Measurements from ENCODE around the gene ITM2C.

Gene ITM2C, protein sequence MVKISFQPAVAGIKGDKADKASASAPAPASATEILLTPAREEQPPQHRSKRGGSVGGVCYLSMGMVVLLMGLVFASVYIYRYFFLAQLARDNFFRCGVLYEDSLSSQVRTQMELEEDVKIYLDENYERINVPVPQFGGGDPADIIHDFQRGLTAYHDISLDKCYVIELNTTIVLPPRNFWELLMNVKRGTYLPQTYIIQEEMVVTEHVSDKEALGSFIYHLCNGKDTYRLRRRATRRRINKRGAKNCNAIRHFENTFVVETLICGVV

DNA sequence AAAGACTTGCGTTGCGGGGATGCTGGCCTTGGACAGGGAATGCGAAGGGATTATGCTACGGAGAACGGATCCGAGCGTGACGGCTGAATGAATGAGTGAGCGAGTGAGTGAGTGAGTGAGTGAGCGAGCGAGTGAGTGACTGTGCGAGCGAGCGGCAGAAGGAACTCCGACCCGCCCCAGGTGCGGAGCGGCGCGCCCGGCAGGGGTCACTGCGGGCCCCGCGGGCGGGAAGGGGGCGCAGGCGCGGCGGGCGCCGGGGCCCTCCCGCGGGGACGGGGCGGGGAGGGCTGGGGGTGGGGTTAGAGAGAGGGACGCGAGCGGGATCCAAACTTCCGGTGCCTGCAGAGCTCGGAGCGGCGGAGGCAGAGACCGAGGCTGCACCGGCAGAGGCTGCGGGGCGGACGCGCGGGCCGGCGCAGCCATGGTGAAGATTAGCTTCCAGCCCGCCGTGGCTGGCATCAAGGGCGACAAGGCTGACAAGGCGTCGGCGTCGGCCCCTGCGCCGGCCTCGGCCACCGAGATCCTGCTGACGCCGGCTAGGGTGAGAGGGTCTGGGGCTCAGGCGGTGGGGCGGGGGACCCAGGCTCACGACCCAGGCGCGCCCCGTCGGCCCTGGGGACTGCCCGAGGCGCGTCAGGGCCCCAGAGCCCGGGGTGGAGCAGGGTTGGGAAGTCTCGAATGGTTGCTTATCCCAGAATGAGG, at the start of gene ITM2C:
Gene ITM2C (plus strand): TSS at position 338 of the 702 bp plus-strand sequence. CDS start 84 bp downstream, at position 422.
- H3K4me3 Mint-ChIP-seq = peak within 1 kb of the TSS; percentile 85
- peak within 1 kb of the TSS; percentile 52 for H3K27ac Mint-ChIP-seq
- H3K9me3 Mint-ChIP-seq = peaks cover 1% of the 10 kb centered on the region
- no peaks in the 10 kb centered on the region for H3K36me3 Mint-ChIP-seq (ENCODE audit: low read depth)
- H3K4me1 Mint-ChIP-seq (ENCODE audit: low read depth) = peaks cover 74% of the 10 kb centered on the region
- H3K27me3 Mint-ChIP-seq = peaks cover 11% of the 10 kb centered on the region

DNA sequence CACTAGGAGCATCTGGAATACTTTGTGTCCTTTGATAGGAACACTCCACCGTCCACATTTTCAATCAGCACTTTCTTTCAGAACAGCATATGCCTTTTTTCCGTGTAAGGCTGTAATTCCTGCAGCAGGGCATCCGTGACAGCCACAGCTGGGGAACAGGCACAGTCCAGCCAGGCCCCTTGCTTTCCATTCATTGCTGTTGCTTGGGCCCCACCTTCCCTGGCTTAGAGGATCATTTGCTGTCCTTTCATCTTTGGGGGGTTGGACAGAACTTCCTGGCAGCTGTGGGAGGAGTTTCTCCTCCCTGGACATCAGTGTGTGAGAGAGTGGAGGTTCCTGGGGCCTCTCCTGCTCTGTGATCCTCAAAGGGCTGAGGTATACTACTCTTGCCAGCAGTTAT, 49.7 kb upstream of the ITM2C start:
- H3K36me3 Mint-ChIP-seq (ENCODE audit: low read depth) = peaks cover 80% of the 10 kb centered on the region
- H3K27me3 Mint-ChIP-seq = no peaks in the 10 kb centered on the region
- H3K4me3 Mint-ChIP-seq = no peak overlapping the region
- no peaks in the 10 kb centered on the region for H3K4me1 Mint-ChIP-seq (ENCODE audit: low read depth)
- H3K9me3 Mint-ChIP-seq = no peaks in the 10 kb centered on the region
- no peak overlapping the region for H3K27ac Mint-ChIP-seq

DNA sequence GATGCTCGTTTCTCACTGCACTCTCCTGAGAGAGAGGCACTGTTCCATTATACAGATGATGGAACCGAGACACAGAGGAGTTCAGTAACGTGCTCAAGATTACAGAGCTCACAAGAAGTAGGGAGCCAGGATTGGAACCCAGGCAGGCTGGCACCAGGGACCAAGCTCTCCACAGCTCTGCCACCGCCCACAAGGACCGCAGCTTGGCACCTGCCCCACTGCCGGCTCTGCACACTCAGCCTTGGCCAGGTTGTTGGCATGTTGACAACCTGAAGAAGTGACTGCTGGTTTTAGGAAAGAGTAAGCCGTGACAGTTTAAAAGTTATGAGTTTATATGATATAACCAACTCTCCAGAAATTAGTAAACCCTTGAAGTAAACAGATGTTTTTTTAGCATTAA, 48.0 kb upstream of the ITM2C start:
- Mint-ChIP-seq H3K4me3 (no peak overlapping the region), H3K4me1 (ENCODE audit: low read depth) (no peaks in the 10 kb centered on the region), H3K9me3 (no peaks in the 10 kb centered on the region), H3K36me3 (ENCODE audit: low read depth) (peaks cover 69% of the 10 kb centered on the region), H3K27ac (peak overlapping the region; percentile 53), H3K27me3 (no peaks in the 10 kb centered on the region)

DNA sequence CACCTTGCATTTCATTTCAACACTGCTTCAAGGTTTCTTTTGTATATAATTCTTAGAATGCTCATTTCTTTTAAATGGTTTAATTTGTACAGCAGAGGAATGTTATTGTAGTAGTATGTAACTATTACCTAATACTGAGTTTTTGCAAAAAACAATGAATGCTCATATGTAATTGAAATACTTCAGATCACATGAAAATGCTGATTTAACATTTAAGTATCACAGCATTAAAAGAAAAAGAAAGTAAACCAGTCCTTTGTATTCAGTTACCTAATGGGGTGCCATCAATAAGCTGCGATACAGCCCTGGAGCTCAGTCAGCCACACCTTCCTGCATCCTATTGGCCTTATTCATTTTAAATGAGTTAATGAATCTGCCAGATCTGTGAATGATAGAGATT, 45.3 kb upstream of the ITM2C start:
- peaks cover 2% of the 10 kb centered on the region for H3K4me1 Mint-ChIP-seq (ENCODE audit: low read depth)
- no peaks in the 10 kb centered on the region for H3K27me3 Mint-ChIP-seq
- H3K27ac Mint-ChIP-seq = no peak overlapping the region
- H3K36me3 Mint-ChIP-seq (ENCODE audit: low read depth) = peaks cover 46% of the 10 kb centered on the region
- H3K4me3 Mint-ChIP-seq = no peak overlapping the region
- H3K9me3 Mint-ChIP-seq = no peaks in the 10 kb centered on the region

DNA sequence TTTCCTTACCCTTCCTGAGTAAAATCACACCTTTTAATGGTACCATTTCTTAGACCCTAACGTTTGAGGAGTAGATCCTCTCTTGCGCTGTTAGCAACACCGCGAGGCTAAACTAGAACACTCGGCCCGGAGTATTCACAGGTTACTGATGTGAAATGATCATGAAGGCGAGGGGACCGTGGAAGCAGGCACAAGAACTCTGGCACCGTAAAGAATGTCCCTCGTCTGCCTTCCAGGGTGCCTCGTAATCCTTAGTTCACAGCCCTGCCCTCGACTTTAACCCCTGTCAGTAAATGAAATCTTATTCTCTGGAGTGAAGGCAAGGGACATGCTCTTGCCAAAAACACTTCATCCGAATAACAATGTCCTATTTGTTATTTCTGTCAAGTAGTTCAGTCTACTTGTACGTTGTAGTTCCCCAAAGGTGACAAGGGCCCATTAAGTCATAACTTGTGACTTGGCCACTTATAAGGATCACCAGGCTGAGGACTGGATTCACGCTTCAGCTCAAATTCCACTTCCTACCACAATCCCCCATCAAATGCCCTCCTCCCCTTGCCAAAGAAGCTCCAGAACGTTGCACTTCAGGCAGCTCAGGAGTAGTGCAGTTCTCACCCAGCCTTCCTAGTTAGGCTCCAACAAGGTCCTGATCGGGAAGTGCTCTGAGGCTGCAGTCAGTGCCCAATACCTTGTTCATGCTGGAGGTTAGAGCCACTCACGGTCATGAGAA, 43.3 kb upstream of the ITM2C start:
- Mint-ChIP-seq H3K36me3 (ENCODE audit: low read depth) (peaks cover 34% of the 10 kb centered on the region), H3K27ac (peak overlapping the region; percentile 38), H3K4me3 (no peak overlapping the region), H3K9me3 (no peaks in the 10 kb centered on the region), H3K27me3 (peaks cover 7% of the 10 kb centered on the region), H3K4me1 (ENCODE audit: low read depth) (peaks cover 5% of the 10 kb centered on the region)

DNA sequence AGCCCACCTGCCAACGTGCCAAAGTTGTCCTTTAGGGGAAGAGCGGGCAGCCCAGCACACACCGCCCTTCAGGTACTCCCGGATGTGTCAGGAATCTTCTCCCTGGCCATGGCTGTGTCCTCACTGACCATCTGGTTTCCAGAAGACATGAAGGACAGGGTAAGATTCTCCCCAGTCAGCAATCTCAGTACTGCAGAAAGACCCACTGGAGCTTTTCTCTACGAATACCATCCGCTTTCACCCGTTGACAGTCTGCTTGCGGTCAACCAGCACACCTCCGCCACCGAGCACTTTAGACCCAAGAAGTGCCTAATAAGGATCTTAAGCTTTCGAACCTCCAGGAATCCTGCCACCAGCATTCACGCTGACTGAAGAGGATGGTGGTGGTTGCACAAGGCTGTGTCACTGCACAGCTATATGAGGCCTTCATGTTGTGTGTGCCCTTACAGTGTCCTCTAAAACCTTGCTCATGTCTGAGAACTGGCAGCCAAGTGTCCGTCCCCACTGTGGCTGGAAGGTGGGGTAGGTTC, 42.7 kb upstream of the ITM2C start:
- H3K36me3 Mint-ChIP-seq (ENCODE audit: low read depth) = peaks cover 28% of the 10 kb centered on the region
- H3K4me1 Mint-ChIP-seq (ENCODE audit: low read depth) = peaks cover 5% of the 10 kb centered on the region
- no peak overlapping the region for H3K27ac Mint-ChIP-seq
- peaks cover 14% of the 10 kb centered on the region for H3K27me3 Mint-ChIP-seq
- H3K9me3 Mint-ChIP-seq = no peaks in the 10 kb centered on the region
- no peak overlapping the region for H3K4me3 Mint-ChIP-seq

DNA sequence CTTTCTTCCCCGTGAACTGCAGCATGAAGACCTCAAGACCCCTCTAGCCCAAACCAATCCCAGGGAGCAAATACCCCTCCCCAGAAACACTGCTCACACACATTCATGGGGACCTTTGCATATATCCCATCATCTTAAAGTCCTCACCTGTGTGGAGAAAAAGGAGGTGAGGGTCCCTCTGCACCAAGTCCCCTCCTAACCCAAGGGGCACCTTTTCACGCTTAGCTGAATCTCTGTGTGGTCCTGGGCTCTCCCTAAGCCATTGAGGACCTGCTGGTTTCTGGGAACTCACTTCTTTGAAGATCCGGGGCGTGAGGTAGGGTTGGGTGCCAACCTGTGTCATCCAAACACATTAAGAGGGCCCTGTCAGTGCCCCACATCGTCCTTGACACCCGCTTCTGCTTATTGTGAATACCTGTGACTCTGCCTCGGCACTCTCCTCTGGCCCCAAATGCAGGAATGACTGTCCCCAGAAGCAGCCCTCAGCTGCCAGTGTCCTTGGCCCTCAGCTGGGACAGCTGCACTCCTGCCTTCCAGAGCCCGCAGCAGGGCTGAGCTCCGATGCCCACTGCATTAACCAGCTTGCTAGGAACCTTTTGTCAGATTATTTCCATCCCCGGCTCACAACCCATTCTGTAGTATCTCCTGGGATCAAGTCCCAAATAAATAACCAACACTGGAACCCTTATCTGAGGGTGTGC, 41.3 kb upstream of the ITM2C start:
- H3K9me3 Mint-ChIP-seq = no peaks in the 10 kb centered on the region
- peaks cover 21% of the 10 kb centered on the region for H3K27me3 Mint-ChIP-seq
- H3K4me1 Mint-ChIP-seq (ENCODE audit: low read depth) = peaks cover 5% of the 10 kb centered on the region
- no peak overlapping the region for H3K4me3 Mint-ChIP-seq
- peaks cover 19% of the 10 kb centered on the region for H3K36me3 Mint-ChIP-seq (ENCODE audit: low read depth)
- no peak overlapping the region for H3K27ac Mint-ChIP-seq

DNA sequence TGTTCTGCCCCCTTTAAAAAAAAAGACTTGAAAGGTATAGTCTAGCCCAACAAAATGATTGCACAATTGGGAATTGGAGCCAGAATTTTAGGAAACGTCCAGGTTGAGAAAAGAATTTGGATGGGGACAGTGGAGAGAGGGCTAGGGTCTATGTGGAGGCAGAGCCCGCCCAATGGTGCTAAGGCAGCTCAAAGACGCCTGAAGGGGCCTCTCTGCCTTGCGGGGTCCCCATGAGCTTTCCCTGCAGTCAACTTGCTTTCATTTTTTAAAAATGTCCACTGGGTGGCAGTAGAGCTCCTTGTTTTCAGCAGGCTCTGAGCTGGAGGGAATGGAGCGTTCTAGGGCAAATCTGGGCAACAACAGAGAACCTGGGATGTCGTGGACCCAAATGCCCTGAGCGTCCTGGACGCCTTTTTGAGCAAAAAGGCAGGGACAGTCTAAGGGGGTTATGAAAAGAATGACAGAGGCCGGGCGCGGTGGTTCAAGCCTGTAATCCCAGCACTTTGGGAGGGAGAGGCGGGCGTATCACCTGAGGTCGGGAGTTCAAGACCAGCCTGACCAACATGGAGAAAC, 40.2 kb upstream of the ITM2C start:
- H3K27me3 Mint-ChIP-seq = peaks cover 26% of the 10 kb centered on the region
- peaks cover 5% of the 10 kb centered on the region for H3K4me1 Mint-ChIP-seq (ENCODE audit: low read depth)
- no peaks in the 10 kb centered on the region for H3K9me3 Mint-ChIP-seq
- H3K36me3 Mint-ChIP-seq (ENCODE audit: low read depth) = peaks cover 10% of the 10 kb centered on the region
- H3K4me3 Mint-ChIP-seq = no peak overlapping the region
- H3K27ac Mint-ChIP-seq = no peak overlapping the region

DNA sequence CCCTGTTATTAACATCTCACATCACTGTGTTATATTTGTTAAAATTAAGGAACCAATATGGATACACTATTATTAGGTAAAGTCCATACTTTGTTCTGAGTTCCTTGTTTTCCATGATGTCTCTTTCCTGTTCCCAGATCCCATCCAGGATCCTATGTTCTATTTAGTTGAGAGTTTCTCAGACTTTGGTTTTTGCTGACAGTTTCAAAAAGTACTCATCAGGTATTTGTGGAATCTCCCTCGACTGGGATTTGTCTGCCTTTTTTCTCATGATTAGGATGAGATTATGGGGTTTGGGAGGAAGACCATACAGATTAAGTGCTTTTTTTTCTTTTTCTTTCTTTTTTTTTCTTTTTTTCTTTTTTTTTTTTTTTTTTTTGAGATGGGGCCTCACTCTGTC, 39.4 kb upstream of the ITM2C start:
- no peak overlapping the region for H3K27ac Mint-ChIP-seq
- no peaks in the 10 kb centered on the region for H3K9me3 Mint-ChIP-seq
- H3K4me1 Mint-ChIP-seq (ENCODE audit: low read depth) = peaks cover 9% of the 10 kb centered on the region
- no peak overlapping the region for H3K4me3 Mint-ChIP-seq
- peaks cover 29% of the 10 kb centered on the region for H3K27me3 Mint-ChIP-seq
- peaks cover 3% of the 10 kb centered on the region for H3K36me3 Mint-ChIP-seq (ENCODE audit: low read depth)

DNA sequence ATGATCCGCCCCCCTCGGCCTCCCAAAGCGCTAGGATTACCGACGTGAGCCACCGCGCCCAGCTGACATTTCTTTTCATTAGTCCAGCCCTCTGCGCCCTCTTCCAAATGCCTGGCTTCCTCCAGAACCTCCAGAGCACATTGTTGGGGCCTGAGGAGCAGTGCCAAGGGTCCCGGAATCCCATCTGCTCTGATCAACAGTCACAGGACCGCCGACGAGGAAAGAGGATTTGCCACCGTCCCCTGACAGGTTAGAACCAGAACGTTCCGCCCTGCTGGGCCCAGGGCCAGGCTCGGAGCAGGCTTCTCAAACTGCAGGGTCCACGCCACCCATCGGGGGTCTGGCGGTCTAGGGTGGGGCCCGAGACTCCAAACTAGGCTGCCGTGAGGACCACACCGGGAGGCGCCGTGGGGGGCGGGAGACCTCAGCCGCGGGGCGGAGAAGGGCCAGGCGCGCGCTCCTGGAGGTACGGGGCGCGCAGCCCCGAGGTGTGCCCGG, 36.9 kb upstream of the ITM2C start:
- Mint-ChIP-seq H3K27me3 (peaks cover 36% of the 10 kb centered on the region), H3K4me3 (no peak overlapping the region), H3K36me3 (ENCODE audit: low read depth) (no peaks in the 10 kb centered on the region)

DNA sequence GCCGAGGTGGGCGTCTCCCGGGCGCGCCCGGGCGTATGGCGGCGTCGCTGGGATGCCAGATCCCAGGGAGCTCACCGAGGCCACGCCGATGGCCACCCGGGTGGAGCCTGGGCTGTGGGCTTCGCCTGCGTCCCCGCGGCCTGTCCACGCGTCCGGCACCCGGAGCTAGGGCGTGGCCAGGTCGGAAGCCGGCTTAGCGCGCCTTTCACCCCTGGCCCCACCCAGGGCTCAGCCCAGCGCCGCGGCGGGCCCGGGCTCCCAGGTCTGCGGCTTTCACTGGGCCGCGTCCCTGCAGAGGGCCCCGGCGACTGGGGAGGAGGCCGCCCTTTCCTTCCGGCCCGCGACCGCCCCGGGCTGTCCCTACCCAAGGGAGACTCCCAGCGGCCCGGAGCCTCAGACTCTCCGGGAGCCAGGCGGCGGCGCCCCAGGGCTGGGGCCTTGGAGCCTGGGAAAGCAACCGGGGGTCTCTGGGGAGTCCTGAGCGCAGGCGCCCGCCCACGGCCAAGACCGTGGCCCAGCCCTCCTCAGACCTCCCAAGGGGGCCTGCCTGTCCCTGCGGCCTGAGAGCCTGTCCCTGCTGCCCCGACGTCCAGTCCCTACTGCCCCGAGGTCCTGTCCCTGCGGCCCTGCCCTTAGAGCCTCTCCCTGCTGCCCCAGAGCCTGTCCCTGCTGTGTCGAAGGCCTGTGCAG, 36.3 kb upstream of the ITM2C start:
- H3K27me3 Mint-ChIP-seq = peaks cover 36% of the 10 kb centered on the region
- no peaks in the 10 kb centered on the region for H3K9me3 Mint-ChIP-seq
- H3K36me3 Mint-ChIP-seq (ENCODE audit: low read depth) = no peaks in the 10 kb centered on the region
- H3K4me3 Mint-ChIP-seq = no peak overlapping the region
- H3K4me1 Mint-ChIP-seq (ENCODE audit: low read depth) = peaks cover 11% of the 10 kb centered on the region
- no peak overlapping the region for H3K27ac Mint-ChIP-seq

More for the DNA sequence above, 36.9 kb upstream of the ITM2C start:
- Mint-ChIP-seq H3K4me1 (ENCODE audit: low read depth) (peaks cover 11% of the 10 kb centered on the region), H3K27ac (no peak overlapping the region), H3K9me3 (no peaks in the 10 kb centered on the region)

DNA sequence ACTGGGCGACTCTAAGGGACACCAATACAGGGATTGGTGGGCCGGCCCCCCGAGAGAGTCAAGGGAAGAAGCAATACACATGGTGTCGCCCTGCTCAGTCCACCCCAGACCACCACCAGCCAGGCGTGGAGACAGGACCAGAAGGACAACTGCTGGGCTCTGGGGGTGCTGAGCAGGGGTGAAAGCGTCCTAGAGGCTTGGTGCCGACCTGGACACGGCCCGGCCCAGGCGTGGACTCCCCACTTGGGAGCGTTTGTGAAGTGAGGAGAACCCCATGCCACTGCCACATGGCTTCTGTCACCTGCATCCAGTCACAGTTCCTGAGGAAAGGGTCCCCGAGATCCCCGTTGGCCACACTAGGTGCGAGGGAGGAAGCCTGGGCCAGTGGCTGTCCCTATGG, 35.4 kb upstream of the ITM2C start:
- Mint-ChIP-seq H3K27me3 (peaks cover 36% of the 10 kb centered on the region), H3K27ac (no peak overlapping the region), H3K9me3 (no peaks in the 10 kb centered on the region), H3K36me3 (ENCODE audit: low read depth) (no peaks in the 10 kb centered on the region), H3K4me3 (no peak overlapping the region), H3K4me1 (ENCODE audit: low read depth) (peaks cover 11% of the 10 kb centered on the region)

DNA sequence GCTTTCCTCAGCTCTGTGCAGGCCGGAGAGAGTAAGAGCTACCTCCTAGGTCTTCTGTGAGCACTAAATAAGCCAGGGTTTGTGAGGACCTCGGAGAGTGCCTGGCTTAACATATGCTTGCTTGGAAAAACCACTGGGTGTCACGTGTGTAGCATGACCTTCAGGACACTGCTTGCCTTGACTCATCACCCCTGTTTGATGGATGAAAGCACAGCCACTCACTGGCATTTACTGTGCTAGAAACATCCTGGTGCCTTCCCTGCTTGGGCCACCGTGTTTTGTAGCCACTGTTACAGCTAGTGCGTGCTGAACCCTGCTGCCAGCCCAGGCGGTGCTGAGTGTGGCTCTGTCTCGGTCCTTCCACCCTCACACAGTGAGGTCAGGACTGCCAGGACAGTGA, 34.8 kb upstream of the ITM2C start:
- H3K9me3 Mint-ChIP-seq = no peaks in the 10 kb centered on the region

DNA sequence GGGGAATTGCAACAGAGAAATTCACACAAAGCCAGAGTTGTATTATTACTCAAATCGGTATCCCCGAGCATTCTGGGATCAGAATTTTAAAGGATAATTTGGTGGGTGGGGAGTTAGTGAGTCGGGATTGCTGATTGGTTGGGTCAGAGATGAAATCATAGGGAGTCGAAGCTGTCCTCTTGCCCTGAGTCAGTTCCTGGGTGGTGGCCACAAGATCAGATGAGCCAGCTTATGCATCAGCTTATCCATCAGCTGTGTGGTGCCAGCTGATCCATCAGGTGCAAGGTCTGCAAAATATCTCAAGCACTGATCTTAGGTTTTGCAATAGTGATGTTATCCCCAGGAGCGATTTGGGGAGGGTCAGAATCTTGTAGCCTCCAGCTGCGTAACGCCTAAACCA, 34.3 kb upstream of the ITM2C start:
- H3K4me3 Mint-ChIP-seq = no peak overlapping the region
- no peaks in the 10 kb centered on the region for H3K36me3 Mint-ChIP-seq (ENCODE audit: low read depth)
- H3K9me3 Mint-ChIP-seq = no peaks in the 10 kb centered on the region
- peaks cover 36% of the 10 kb centered on the region for H3K27me3 Mint-ChIP-seq
- peaks cover 6% of the 10 kb centered on the region for H3K4me1 Mint-ChIP-seq (ENCODE audit: low read depth)
- H3K27ac Mint-ChIP-seq = no peak overlapping the region

More for the DNA sequence above, 34.8 kb upstream of the ITM2C start:
- Mint-ChIP-seq H3K27me3 (peaks cover 36% of the 10 kb centered on the region), H3K4me3 (no peak overlapping the region), H3K4me1 (ENCODE audit: low read depth) (peaks cover 6% of the 10 kb centered on the region), H3K36me3 (ENCODE audit: low read depth) (no peaks in the 10 kb centered on the region), H3K27ac (no peak overlapping the region)
